Measurements from ENCODE around the gene LCN6. TPM values are rescaled to one million over a fixed set of nuclear protein-coding genes. Genes with fewer than 3 reads are reported as not detected.
A peak's percentile ranks its signal among the peaks of the same experiment; 100 is the strongest.
"Not testable (repeated sequence)": the region's sequence is repeated elsewhere in the genome, so short reads cannot be mapped to it uniquely, and the experiment has no call there.

Gene LCN6
- total RNA-seq, 1 donor from 2014 or later, result not detected

GRCh38 chr9:136784249-136784996 lies 36.1 kb upstream of the LCN6 start:
- no peak for DNase-seq (ENCODE audit: low read depth, low spot score)

DNA sequence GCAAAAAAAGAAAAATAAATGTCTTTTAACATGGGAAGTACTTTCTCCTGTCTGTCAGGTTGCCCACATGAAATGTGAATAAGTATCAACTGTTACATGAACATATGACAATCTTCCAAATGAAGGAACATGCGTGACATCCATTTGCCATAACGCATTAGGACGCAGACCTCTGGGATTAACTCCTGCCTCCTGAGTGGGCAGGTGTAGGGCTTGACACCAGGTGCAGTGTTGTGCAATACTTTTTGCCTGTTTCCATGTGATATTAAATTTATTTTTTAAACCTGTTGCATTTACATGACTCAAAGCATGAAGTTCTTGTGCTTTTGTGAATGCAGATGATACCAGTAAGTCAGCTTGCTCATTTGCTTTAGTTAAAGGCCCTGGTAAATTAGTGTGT lies 34.1 kb upstream of the LCN6 start:
- DNase-seq (ENCODE audit: low read depth, low spot score), result no peak

DNA sequence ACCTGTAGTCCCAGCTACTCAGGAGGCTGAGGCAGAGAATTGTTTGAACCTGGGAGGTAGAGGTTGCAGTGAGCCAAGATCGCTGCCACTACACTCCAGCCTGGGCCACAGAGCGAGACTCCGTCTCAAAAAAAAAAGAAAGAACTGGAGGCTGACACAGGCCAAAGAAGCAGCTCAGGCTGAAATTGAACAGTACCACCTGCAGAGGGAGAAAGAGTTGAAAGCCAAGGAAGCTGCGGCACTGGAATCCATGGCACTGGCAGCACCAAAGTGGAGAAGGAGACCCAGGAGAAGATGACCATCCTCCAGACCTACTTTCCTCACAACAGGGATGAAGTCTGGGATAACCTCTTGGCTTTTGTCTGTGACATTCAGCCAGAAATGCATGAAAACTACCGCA lies 31.5 kb upstream of the LCN6 start:
- no peak for DNase-seq (ENCODE audit: low read depth, low spot score)

GRCh38 chr9:136777359-136777758 lies 29.0 kb upstream of the LCN6 start:
- no peak for DNase-seq (ENCODE audit: low read depth, low spot score)

GRCh38 chr9:136776947-136777346 lies 28.6 kb upstream of the LCN6 start:
- no peak for DNase-seq (ENCODE audit: low read depth, low spot score)

GRCh38 chr9:136775191-136775590 lies 26.9 kb upstream of the LCN6 start:
- DNase-seq (ENCODE audit: low read depth, low spot score), result no peak

GRCh38 chr9:136774416-136775045 lies 26.2 kb upstream of the LCN6 start:
- DNase-seq (ENCODE audit: low read depth, low spot score), result no peak

GRCh38 chr9:136773386-136774044 lies 25.2 kb upstream of the LCN6 start:
- no peak for DNase-seq (ENCODE audit: low read depth, low spot score)

GRCh38 chr9:136771907-136772415 lies 23.6 kb upstream of the LCN6 start:
- DNase-seq (ENCODE audit: low read depth, low spot score), result no peak

DNA sequence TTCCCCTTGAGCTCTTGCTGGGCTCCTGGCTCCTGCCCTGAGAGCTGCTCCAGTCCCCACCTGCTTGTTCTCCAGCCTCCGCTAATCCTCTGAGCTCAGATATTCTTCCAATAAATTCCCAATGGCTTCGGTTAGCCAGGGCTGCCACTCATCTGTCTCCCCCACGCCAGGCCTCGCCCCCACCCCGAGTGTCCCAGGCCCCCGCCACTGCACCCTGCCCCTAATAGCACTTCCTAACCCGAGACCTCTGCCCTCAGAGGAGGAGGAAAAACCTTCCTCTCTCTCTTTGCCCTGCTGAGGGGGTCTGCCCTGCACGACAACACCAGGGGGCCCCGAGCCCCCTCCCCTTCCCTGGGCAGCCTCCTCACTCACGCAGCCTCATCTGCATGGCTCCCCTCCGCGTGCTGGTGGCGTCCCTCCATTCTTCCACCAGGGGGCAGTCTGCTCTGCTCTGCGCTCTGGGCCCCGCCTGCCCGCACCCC lies 21.4 kb upstream of the LCN6 start:
- no peak for DNase-seq (ENCODE audit: low read depth, low spot score)

DNA sequence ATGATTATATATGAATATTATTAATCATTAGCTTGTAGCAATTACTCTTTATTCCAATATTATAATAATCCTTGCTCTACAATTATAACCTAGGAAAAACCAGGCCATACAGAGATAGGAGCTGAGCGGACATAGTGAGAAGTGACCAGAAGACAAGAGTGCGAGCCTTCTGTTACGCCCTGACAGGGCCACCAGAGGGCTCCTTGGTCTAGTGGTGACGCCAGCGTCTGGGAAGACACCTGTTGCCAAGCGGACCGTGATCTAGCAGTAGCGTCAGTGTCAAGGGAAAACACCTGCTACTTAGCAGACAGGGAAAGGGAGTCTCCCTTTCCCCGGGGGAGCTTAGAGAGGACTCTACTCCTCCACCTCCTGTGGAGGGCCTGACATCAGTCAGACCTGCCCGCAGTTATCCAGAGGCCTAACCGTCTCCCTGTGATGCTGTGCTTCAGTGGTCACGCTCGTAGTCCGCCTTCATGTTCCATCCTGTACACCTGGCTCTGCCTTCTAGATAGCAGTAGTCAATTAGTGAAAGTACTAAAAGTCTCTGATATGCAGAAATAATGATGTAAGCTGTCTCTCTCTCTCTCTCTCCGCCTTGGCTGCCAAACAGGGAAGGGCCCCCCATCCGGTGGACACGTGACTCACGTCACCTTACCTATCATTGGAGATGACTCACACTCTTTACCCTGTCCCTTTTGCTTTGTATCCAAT lies 18.2 kb upstream of the LCN6 start:
- not testable (repeated sequence) for DNase-seq (ENCODE audit: low read depth, low spot score)

DNA sequence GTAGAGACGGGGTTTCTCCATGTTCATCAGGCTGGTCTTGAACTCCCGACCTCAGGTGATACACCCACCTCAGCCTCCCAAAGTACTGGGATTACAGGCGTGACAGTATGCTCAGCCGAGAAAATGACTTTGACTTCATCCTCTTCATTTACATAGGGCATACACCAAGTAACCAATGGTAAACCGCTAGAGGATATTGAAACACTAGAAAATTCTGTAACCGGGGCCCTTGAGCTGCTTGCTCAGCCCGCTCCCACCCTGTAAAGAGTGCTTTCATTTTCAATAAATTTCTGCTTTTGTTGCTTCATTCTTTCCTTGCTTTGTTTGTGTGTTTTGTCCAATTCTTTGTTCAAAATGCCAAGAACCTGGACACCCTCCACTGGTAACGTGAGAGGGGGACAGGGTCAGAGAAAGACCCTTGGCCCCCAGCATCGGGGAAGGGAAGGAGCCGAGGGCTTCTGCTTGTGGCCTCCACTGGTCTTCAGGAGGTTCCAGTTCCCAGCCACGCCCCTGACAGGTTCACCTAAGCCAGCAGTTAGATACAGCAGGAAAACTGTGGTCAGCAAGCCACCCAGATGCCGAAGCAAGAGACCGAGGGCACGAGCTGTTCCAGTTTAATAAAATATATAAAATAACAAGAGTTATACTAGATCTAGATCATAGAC lies 17.6 kb upstream of the LCN6 start:
- DNase-seq (ENCODE audit: low read depth, low spot score), result not testable (repeated sequence)

DNA sequence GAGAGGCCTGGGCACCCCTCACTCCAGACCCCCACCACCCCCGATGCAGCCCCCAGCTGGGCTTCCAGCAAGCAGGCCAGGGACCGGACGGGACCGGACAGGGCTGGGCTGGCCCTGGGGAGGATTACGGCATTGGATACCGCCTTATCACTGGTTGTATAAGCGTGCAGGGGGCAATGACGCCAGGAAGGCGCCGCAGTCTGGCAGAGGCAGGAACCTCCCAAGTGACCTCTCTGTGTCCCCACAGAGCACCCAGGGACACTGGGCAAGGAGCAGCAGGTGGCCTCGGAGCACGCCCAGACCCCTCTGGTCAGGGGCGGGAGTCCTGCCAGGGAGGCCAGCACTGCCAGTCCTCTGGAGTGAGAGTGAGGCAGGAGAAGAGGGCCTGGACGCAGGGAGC lies 16.7 kb upstream of the LCN6 start:
- no peak for DNase-seq (ENCODE audit: low read depth, low spot score)

DNA sequence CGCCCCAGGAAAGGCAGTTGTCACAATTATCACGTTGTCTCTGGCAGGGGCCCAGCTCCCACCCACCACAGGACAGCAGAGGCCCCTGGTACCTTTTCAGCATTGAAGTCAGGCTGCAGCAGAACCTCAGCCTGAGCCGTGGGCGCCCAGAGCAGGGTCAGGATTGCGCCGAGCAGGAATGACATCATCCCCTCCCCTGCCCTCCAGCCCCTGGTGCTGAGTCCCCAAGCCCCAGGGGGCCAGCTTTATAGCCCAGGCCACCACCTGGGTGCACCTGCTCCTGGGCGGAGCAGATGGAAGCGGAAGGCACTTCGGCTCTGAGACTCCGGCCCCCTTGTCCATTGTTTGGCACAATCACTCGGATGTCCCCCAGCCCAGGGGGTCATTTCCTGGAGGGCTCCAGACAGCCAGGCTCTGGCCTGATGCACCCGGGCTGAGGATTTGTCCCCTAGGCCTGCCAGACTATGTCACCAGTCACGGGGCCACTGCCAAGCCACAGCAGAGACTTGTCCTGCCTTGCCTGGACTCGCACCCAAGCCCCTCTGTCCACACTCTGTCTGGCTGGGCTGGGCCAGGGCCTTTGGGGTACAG lies 16.1 kb upstream of the LCN6 start, which contains the start of gene LCN15:
TSS of gene LCN15 (minus strand) at position 218 of the 591 bp plus-strand sequence. CDS start at position 188, 30 bp downstream.
- no peak for DNase-seq (ENCODE audit: low read depth, low spot score)

DNA sequence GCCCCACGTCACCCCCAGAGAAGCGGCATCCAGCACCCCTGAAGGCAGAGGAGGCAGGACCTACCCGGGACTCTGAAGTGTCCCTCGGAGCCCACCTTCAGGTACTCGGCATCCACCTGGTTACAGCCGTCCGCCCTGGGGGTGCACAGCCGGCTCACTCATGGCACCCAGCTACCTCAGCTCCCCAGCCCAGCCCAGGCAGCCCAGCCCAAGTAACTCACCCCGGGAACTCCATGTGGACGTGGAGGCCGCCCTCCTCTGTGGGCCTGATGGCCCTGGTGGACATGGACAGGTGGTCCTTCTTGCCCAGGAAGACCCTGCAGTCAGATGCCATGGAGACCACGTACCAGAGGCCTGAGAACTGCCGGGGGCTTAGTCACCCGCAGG lies 15.3 kb upstream of the LCN6 start:
- DNase-seq (ENCODE audit: low read depth, low spot score), result no peak

GRCh38 chr9:136762915-136763648 lies 14.8 kb upstream of the LCN6 start:
- no peak for DNase-seq (ENCODE audit: low read depth, low spot score)

DNA sequence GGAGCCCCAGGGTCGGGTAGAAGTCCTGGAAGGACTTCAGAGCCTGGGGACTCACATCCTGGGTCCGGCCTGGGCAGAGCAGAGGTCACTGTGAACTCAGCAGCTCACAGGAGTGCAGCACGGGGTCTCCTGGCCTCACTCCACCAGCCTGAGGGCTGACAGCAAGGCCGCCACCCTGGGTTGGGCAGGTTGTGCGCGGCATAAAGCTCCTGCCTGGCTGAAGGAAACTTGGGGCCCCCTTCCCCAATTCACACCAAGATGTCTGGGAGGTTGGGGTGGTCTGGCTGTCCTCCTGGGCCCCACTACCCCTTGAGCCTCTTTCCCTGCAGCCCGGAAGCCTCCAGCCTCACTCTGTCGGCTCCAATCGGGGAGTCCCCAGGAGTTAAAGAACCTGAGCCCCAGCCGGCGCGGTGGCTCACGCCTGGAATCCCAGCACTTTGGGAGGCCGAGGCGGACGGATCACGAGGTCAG lies 13.9 kb upstream of the LCN6 start:
- DNase-seq (ENCODE audit: low read depth, low spot score), result no peak

DNA sequence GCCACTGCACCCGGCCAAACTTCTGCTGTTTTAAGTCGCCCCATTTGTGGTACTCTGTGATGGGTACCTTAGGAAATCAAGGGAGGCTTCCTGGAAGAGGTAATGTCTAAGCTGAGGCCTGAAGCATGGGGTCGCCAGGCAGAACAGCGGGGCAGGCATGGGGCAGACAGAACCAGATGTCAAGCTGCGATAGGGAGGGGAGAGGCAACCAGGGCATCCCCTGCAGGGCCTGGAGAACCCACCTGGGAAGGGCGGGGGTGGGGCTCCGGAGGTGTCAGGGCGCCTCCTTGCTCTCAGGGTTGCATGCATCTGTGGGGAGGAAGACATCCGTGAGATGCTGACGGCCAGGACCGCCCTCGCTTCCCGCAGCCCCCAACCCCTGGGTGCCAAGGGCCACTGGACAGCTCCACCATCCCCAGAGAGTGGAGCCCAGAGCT lies 13.2 kb upstream of the LCN6 start:
- DNase-seq (ENCODE audit: low read depth, low spot score), result no peak

DNA sequence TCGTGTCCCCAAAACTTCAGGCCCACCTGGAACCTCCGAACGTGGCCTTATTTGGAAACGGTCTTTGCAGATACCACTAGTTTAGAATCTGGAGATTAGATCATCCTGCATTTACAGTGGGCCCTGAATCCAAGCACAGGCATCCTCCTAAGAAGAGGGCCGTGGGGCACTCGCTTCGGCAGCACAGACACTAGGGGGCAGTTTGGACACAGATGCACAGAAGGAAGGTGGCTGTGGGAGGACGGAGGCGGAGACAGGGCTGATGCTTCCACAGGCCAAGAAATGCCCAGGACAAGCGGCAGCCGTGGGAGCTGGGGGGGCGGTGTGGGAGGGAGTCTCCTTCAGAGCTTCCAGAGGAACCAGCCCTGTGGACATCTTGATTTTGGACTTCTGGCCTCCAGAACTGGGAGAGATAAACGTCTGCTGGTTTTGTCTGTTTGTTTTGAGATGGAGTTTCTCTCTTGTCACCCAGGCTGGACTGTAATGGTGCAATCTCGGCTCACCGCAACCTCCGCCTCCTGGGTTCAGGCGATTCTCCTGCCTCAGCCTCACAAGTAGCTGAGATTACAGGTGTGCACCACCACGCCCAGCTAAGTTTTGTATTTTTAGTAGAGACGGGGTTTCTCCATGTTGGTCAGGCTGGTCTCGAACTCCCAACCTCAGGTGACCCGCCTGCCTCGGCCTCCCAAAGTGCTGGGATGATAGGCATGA lies 12.7 kb upstream of the LCN6 start:
- DNase-seq (ENCODE audit: low read depth, low spot score), result peak; percentile 26

Measured in pulmonary artery endothelial cell (primary cell).